LNCaP clone FGC (cell line): ENCODE measurements around the gene HNRNPUL2.
"Not testable (repeated sequence)": the region's sequence is repeated elsewhere in the genome, so short reads cannot be mapped to it uniquely, and the experiment has no call there.

Experiments used
- DNase-seq: peaks from one replicate; pipeline ENCODE4 v3.0.0-alpha.2; 2011; ENCODE audit warnings: low read depth
- H3K4me3 ChIP-seq: 2 replicates; pipeline ENCODE4 v1.5.1; 2011; ENCODE audit warnings: mild to moderate bottlenecking, low read depth, low read length, control low read depth
- CTCF ChIP-seq: IDR thresholded peaks from 2 replicates; pipeline ENCODE4 v1.5.1; 2012; ENCODE audit warnings: mild to moderate bottlenecking; ENCODE audit not compliant: control insufficient read depth, insufficient read depth; ENCODE audit errors: extremely low read depth

HNRNPUL2 gene

GRCh38 chr11:62727165-62727871, at the start of gene HNRNPUL2:
Gene HNRNPUL2, minus strand, starts transcription at chr11:62727457. Its CDS starts 301 bp downstream, at chr11:62727156.
- TF ChIP-seq CTCF, result no peak
- peak; percentile 96 for DNase-seq
- H3K4me3 ChIP-seq, result peak within 1 kb of the TSS; percentile 78

- no peak for DNase-seq
- no peak for TF ChIP-seq CTCF
- no peak overlapping the region for H3K4me3 ChIP-seq
Measured at GRCh38 chr11:62775646-62776045, 48.4 kb upstream of the HNRNPUL2 start.

GRCh38 chr11:62774407-62774806, 47.1 kb upstream of the HNRNPUL2 start:
- H3K4me3 ChIP-seq, result no peak overlapping the region
- DNase-seq, result no peak
- TF ChIP-seq CTCF, result no peak

- TF ChIP-seq CTCF, result no peak
- peak within 1 kb of the TSS; percentile 75 for H3K4me3 ChIP-seq
Measured at GRCh38 chr11:62771144-62772021, 44.1 kb upstream of the HNRNPUL2 start, which contains the start of gene TAF6L. Gene TAF6L, plus strand, starts transcription at chr11:62771396. Its CDS starts 4,388 bp downstream, at chr11:62775784.

GRCh38 chr11:62770778-62771143, 43.5 kb upstream of the HNRNPUL2 start:
- DNase-seq, result no peak
- peak overlapping the region; percentile 75 for H3K4me3 ChIP-seq
- TF ChIP-seq CTCF, result no peak

More at GRCh38 chr11:62771144-62772021, 44.1 kb upstream of the HNRNPUL2 start, which contains the start of gene TAF6L:
- DNase-seq, result peak; percentile 94

- peak overlapping the region; percentile 87 for H3K4me3 ChIP-seq
- DNase-seq, result not testable (repeated sequence)
Measured at GRCh38 chr11:62760867-62761227, 33.6 kb upstream of the HNRNPUL2 start.

GRCh38 chr11:62757846-62758788, 30.9 kb upstream of the HNRNPUL2 start:
- no peak for TF ChIP-seq CTCF
- no peak for DNase-seq
- no peak overlapping the region for H3K4me3 ChIP-seq
